PC-3 (cell line): ENCODE data around the gene UMODL1.

Experiments
- CTCF ChIP-seq: fragments of 300-600 bp; sonication (generic); conservative IDR thresholded peaks from 2 replicates; pipeline ENCODE4 v1.5.1; 2017; ENCODE audit warnings: antibody characterized with exemption, low read depth, mild to moderate bottlenecking, low read length
- EZH2 ChIP-seq: fragments of 300-600 bp; sonication (generic); IDR thresholded peaks from one replicate; pipeline ENCODE4 v1.6.1; 2017; ENCODE audit warnings: antibody characterized with exemption, mild to moderate bottlenecking, low read length; ENCODE audit not compliant: unreplicated experiment
- EZH2phosphoT487 ChIP-seq: fragments of 300-600 bp; sonication (generic); IDR thresholded peaks from 2 replicates; pipeline ENCODE4 v1.6.1; 2018; ENCODE audit warnings: mild to moderate bottlenecking, antibody characterized with exemption, low read length, borderline replicate concordance

DNA sequence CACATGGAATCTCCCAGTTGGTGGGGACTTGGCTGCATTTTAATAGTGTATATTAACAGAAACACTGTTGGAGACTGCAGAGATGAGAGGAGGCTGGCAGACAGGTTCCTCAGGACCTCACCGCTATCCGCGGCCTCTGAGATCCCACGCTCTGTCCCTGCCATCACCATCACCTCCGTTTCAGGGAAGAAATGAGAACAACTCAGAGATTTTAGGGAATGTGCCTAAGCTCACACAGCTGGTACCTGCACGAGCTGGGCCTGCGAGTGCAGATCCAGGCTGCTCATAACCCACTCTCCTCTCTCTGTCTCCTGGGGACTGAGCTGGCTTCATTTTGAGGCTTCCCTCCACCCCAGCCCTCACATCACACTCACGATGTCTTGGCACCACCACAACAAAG lies 62.0 kb downstream of the UMODL1 start:
- TF ChIP-seq CTCF (no peak), EZH2 (no peak), EZH2phosphoT487 (no peak)
